Caco-2 (cell line): ENCODE data around the gene MRPL27. TPM values are rescaled to one million over a fixed set of nuclear protein-coding genes. Genes with fewer than 3 reads are reported as not detected.

Source experiments
- BruUV-seq: library from RNA; stranded (reverse); fragments of 400-500 nt; replicated peaks from 2 replicates; lab custom pipeline; 2021; lab: Mats Ljungman, UMichigan
- CTCF ChIA-PET: fragments of 300-600 bp; sonication (Branson Sonifier 250); formaldehyde crosslinking; loops from one replicate; lab custom pipeline; 2022; ENCODE audit warnings: antibody characterized with exemption; lab: Charles Lee
- POLR2A ChIA-PET: fragments of 300-600 bp; sonication (Branson Sonifier 250); formaldehyde crosslinking; loops from one replicate; lab custom pipeline; 2022; ENCODE audit warnings: antibody characterized with exemption; lab: Charles Lee
- DNase-seq, 2 experiments: peaks; one replicate each; pipeline versions ENCODE4 v3.0.0 to v3.0.0-alpha.2; 2020 to 2022
- H3K27me3 ChIP-seq: replicated peaks from 2 replicates; pipeline ENCODE4 v1.6.0; 2011; ENCODE audit warnings: low read length; ENCODE audit not compliant: control insufficient read depth, insufficient read depth
- H3K36me3 ChIP-seq: 2 replicates; pipeline ENCODE4 v1.5.1; 2011; ENCODE audit warnings: low read length; ENCODE audit not compliant: control insufficient read depth, insufficient read depth
- H3K4me1 ChIP-seq: fragments of 250-450 bp; sonication (Bioruptor Pico); 2 replicates; pipeline ENCODE4 v1.5.1; 2020; ENCODE audit warnings: mild to moderate bottlenecking
- H3K4me3 ChIP-seq: 2 replicates; pipeline ENCODE4 v1.5.1; 2011; ENCODE audit warnings: low read depth, mild to moderate bottlenecking, control low read depth, low read length
- H3K9me3 ChIP-seq: fragments of 250-450 bp; sonication (Bioruptor Pico); 2 replicates; pipeline ENCODE4 v1.5.1; 2020; ENCODE audit warnings: mild to moderate bottlenecking, moderate library complexity
- H3K27ac Mint-ChIP-seq: one replicate; pipeline ENCODE4 v1.8.0; 2022; ENCODE audit warnings: mixed read lengths; ENCODE audit not compliant: unreplicated experiment
- H3K27me3 Mint-ChIP-seq: one replicate; pipeline ENCODE4 v1.8.0; 2022; ENCODE audit warnings: mixed read lengths; ENCODE audit not compliant: insufficient read depth, unreplicated experiment
- H3K36me3 Mint-ChIP-seq: one replicate; pipeline ENCODE4 v1.8.0; 2022; ENCODE audit warnings: mild to moderate bottlenecking, mixed read lengths; ENCODE audit not compliant: insufficient read depth, unreplicated experiment
- H3K4me1 Mint-ChIP-seq: one replicate; pipeline ENCODE4 v1.8.0; 2022; ENCODE audit warnings: low read depth, mixed read lengths; ENCODE audit not compliant: unreplicated experiment
- H3K4me3 Mint-ChIP-seq: one replicate; pipeline ENCODE4 v1.8.0; 2022; ENCODE audit warnings: mild to moderate bottlenecking, moderate library complexity, mixed read lengths; ENCODE audit not compliant: unreplicated experiment
- H3K9me3 Mint-ChIP-seq: one replicate; pipeline ENCODE4 v1.8.0; 2022; ENCODE audit warnings: mixed read lengths; ENCODE audit not compliant: unreplicated experiment
- CTCF ChIP-seq, 2 experiments: fragments of 200-600 bp in 1 of 2; IDR thresholded peaks; 1 replicate in 1 of 2; 2 replicates in 1 of 2; pipeline versions ENCODE4 v1.5.1 to v1.8.0; 2011 to 2022; ENCODE audit warnings: antibody characterized with exemption in 1 of 2, control low read depth in 1 of 2, inconsistent platforms in 1 of 2, low read depth in 1 of 2, low read length in 1 of 2, mild to moderate bottlenecking in 1 of 2, moderate library complexity in 1 of 2; ENCODE audit not compliant: insufficient read depth in 1 of 2, severe bottlenecking in 1 of 2, unreplicated experiment in 1 of 2
- intact Hi-C: fragments of 100-400 bp; cut with micrococcal nuclease; formaldehyde crosslinking; loops from one replicate; pipeline ENCODE4 v1.10.0; 2022; ENCODE audit not compliant: unreplicated experiment
- total RNA-seq: library from RNA; stranded (reverse); gene quantifications from 2 replicates; pipeline ENCODE4 v1.2.3, GENCODE V29; 2022

MRPL27 gene
- total RNA-seq, 1 experiment from 2014 or later, result 196 TPM

- peak in 1 of 2 experiments; percentile 32 for DNase-seq
- intact Hi-C loops, result no loop called here
- Histone ChIP-seq H3K9me3 (no peaks in the 10 kb centered on the region), H3K27me3 (no peaks in the 10 kb centered on the region), H3K4me1 (no peaks in the 10 kb centered on the region), H3K4me3 (no peak overlapping the region), H3K36me3 (no peaks in the 10 kb centered on the region)
- H3K9me3 Mint-ChIP-seq, result no peaks in the 10 kb centered on the region
- ChIA-PET CTCF (interaction anchor here (1.1 kb wide), 1 partner anchor 66 kb away, joined by 3 read pairs; the partner anchor contains the start of gene LRRC59), POLR2A (interaction anchor here (0.6 kb wide), 1 partner anchor 10 kb away, joined by 5 read pairs; no protein-coding TSS in a partner anchor)
- no peak overlapping the region for H3K4me3 Mint-ChIP-seq
- BruUV-seq, result no TSS peak
- H3K27ac Mint-ChIP-seq, result no peak overlapping the region
- peaks cover 5% of the 10 kb centered on the region for H3K4me1 Mint-ChIP-seq
- no peaks in the 10 kb centered on the region for H3K36me3 Mint-ChIP-seq
- TF ChIP-seq CTCF (IDR thresholded peaks at IDR 0.05; ENCODE audit: insufficient read depth in 1 of 2, low read depth in 1 of 2, low read length in 1 of 2, severe bottlenecking in 1 of 2, unreplicated experiment in 1 of 2), result no peak
- peaks cover 9% of the 10 kb centered on the region for H3K27me3 Mint-ChIP-seq
Observed at GRCh38 chr17:50331085-50331791, 41.7 kb downstream of the MRPL27 start.

- H3K4me1 Mint-ChIP-seq, result peaks cover 5% of the 10 kb centered on the region
- no peaks in the 10 kb centered on the region for H3K9me3 Mint-ChIP-seq
- Histone ChIP-seq H3K4me3 (no peak overlapping the region), H3K9me3 (no peaks in the 10 kb centered on the region), H3K36me3 (no peaks in the 10 kb centered on the region), H3K4me1 (no peaks in the 10 kb centered on the region), H3K27me3 (no peaks in the 10 kb centered on the region)
- CTCF ChIA-PET, result interaction anchor here (1.1 kb wide), 2 partner anchors 67 to 68 kb away, joined by 3 read pairs; partner anchors contain the start of gene LRRC59
- no peak for TF ChIP-seq CTCF (IDR thresholded peaks at IDR 0.05; ENCODE audit: insufficient read depth in 1 of 2, low read depth in 1 of 2, low read length in 1 of 2, severe bottlenecking in 1 of 2, unreplicated experiment in 1 of 2)
- no TSS peak for BruUV-seq
- intact Hi-C loops, result no loop called here
- no peaks in the 10 kb centered on the region for H3K36me3 Mint-ChIP-seq
- POLR2A ChIA-PET, result interaction anchor here (0.6 kb wide), 1 partner anchor 9 kb away, joined by 5 read pairs; no protein-coding TSS in a partner anchor
- peak in 1 of 2 experiments; percentile 49 for DNase-seq
- peaks cover 9% of the 10 kb centered on the region for H3K27me3 Mint-ChIP-seq
- H3K27ac Mint-ChIP-seq, result no peak overlapping the region
- H3K4me3 Mint-ChIP-seq, result no peak overlapping the region
Observed at GRCh38 chr17:50330151-50330775, 42.7 kb downstream of the MRPL27 start.

GRCh38 chr17:50329716-50330115, 43.3 kb downstream of the MRPL27 start:
- Mint-ChIP-seq H3K4me3 (no peak overlapping the region), H3K9me3 (no peaks in the 10 kb centered on the region), H3K4me1 (peaks cover 5% of the 10 kb centered on the region), H3K36me3 (no peaks in the 10 kb centered on the region), H3K27me3 (peaks cover 9% of the 10 kb centered on the region), H3K27ac (no peak overlapping the region)
- Histone ChIP-seq H3K36me3 (no peaks in the 10 kb centered on the region), H3K4me1 (no peaks in the 10 kb centered on the region), H3K4me3 (no peak overlapping the region), H3K27me3 (no peaks in the 10 kb centered on the region), H3K9me3 (no peaks in the 10 kb centered on the region)
- no peak for TF ChIP-seq CTCF (IDR thresholded peaks at IDR 0.05; ENCODE audit: insufficient read depth in 1 of 2, low read depth in 1 of 2, low read length in 1 of 2, severe bottlenecking in 1 of 2, unreplicated experiment in 1 of 2)
- ChIA-PET POLR2A (no interaction called here), CTCF (interaction anchor here (1.1 kb wide), 1 partner anchor 68 kb away, joined by 3 read pairs; the partner anchor contains the start of gene LRRC59)
- intact Hi-C loops, result no loop called here
- BruUV-seq, result no TSS peak
- DNase-seq, result peak in 1 of 2 experiments; percentile 43
